Fibroblast of villous mesenchyme (primary cell): Measurements from ENCODE around the gene OSTF1. TPM values are rescaled to one million over a fixed set of nuclear protein-coding genes. Genes with fewer than 3 reads are reported as not detected.

ENCODE experiments used
- DNase-seq: peaks from one replicate; pipeline ENCODE4 v3.0.0-alpha.2; 2010; ENCODE audit warnings: low read depth
- H3K4me3 ChIP-seq: 2 replicates; pipeline ENCODE4 v1.5.1; 2011; ENCODE audit warnings: low read depth, mild to moderate bottlenecking, low read length
- CTCF ChIP-seq: IDR thresholded peaks from 2 replicates; pipeline ENCODE4 v1.5.1; 2012; ENCODE audit warnings: low read depth, mild to moderate bottlenecking, low read length; ENCODE audit not compliant: insufficient read depth
- total RNA-seq: library from RNA; depleted of rRNA; stranded (reverse); fragments of >200 nt; gene quantifications from 2 replicates; pipeline ENCODE4 v1.2.3, GENCODE V29; 2012

Gene OSTF1
- total RNA-seq, 1 donor: 31.1 TPM

GRCh38 chr9:75084081-75084672, 4.1 kb upstream of the OSTF1 start:
- TF ChIP-seq CTCF: no peak
- no peak overlapping the region for H3K4me3 ChIP-seq
- no peak for DNase-seq

- no peak overlapping the region for H3K4me3 ChIP-seq
- TF ChIP-seq CTCF: no peak
- DNase-seq: no peak
These were observed 2.7 kb upstream of the OSTF1 start for GRCh38 chr9:75085640-75086039.

- no peak for TF ChIP-seq CTCF
- peak overlapping the region; percentile 90 for H3K4me3 ChIP-seq
- DNase-seq: peak; percentile 36
These were observed 1.6 kb upstream of the OSTF1 start for GRCh38 chr9:75086541-75087288.

GRCh38 chr9:75087289-75087823, 958 bp upstream of the OSTF1 start:
- H3K4me3 ChIP-seq: peak overlapping the region; percentile 90
- peak; percentile 68 for DNase-seq
- TF ChIP-seq CTCF: no peak

GRCh38 chr9:75088646-75089372, 495 bp downstream of the OSTF1 start:
- TF ChIP-seq CTCF: peak; percentile 61
- H3K4me3 ChIP-seq: peak overlapping the region; percentile 87
- peak; percentile 84 for DNase-seq

GRCh38 chr9:75089373-75089766, 1.1 kb downstream of the OSTF1 start:
- H3K4me3 ChIP-seq: peak overlapping the region; percentile 87
- no peak for DNase-seq
- TF ChIP-seq CTCF: no peak
